Measurements from ENCODE around the gene MAML2.

MAML2 gene

GRCh38 chr11:96063886-96064285 is 279.1 kb downstream of the MAML2 start:
- CTCF ChIA-PET, result interaction anchor here (0.6 to 3.5 kb wide), 6 partner anchors 9 to 280 kb away, joined by 3 to 13 read pairs (median 4); partner anchors contain the start of gene MAML2
- 100% methylated on average over 1 of the region's 2 CpGs for WGBS (ENCODE audit: insufficient coverage)
- Histone ChIP-seq H3K27ac (ENCODE audit: insufficient read depth in 1 of 2, low read depth in 1 of 2, low read length in 2 of 2, poor library complexity in 1 of 2, severe bottlenecking in 2 of 2) (no peak overlapping the region), H3K9me3 (ENCODE audit: control extremely low read depth in 1 of 5, control insufficient read depth in 4 of 5, insufficient read depth in 2 of 5, low read depth in 1 of 5, low read length in 4 of 5) (no peaks in the 10 kb centered on the region), H3K4me1 (ENCODE audit: control extremely low read depth in 1 of 4, control insufficient read depth in 4 of 4, insufficient read depth in 4 of 4, low read length in 3 of 4) (peaks cover 0 to 9% (median 4%) of the 10 kb centered on the region in 4 experiments), H3K4me3 (ENCODE audit: control insufficient read depth in 1 of 7, extremely low read depth in 1 of 7, insufficient read depth in 4 of 7, low read depth in 2 of 7, low read length in 6 of 7) (no peak overlapping the region), H3K36me3 (ENCODE audit: control insufficient read depth in 4 of 4, insufficient read depth in 4 of 4, low read length in 3 of 4) (no peaks in the 10 kb centered on the region), H3K27me3 (replicated peaks in 2 of 5; ENCODE audit: control insufficient read depth in 4 of 5, insufficient read depth in 5 of 5, low read length in 4 of 5) (no peaks in the 10 kb centered on the region)
- POLR2A ChIA-PET, result no interaction called here
- DNase-seq, result no peak

GRCh38 chr11:96063053-96063452 is 279.9 kb downstream of the MAML2 start:
- POLR2A ChIA-PET, result no interaction called here
- H3K27ac ChIP-seq (ENCODE audit: insufficient read depth in 1 of 2, low read depth in 1 of 2, low read length in 2 of 2, poor library complexity in 1 of 2, severe bottlenecking in 2 of 2), result no peak overlapping the region
- no peak for DNase-seq
- no peak overlapping the region for H3K4me3 ChIP-seq (ENCODE audit: control insufficient read depth in 1 of 7, extremely low read depth in 1 of 7, insufficient read depth in 4 of 7, low read depth in 2 of 7, low read length in 6 of 7)
- peaks cover 0 to 9% (median 4%) of the 10 kb centered on the region in 4 experiments for H3K4me1 ChIP-seq (ENCODE audit: control extremely low read depth in 1 of 4, control insufficient read depth in 4 of 4, insufficient read depth in 4 of 4, low read length in 3 of 4)
- CTCF ChIA-PET, result interaction anchor here (0.7 to 3.5 kb wide), 4 partner anchors 8 to 280 kb away, joined by 3 to 13 read pairs (median 4); partner anchors contain the start of gene MAML2
- H3K36me3 ChIP-seq (ENCODE audit: control insufficient read depth in 4 of 4, insufficient read depth in 4 of 4, low read length in 3 of 4), result no peaks in the 10 kb centered on the region
- no peaks in the 10 kb centered on the region for H3K27me3 ChIP-seq (replicated peaks in 2 of 5; ENCODE audit: control insufficient read depth in 4 of 5, insufficient read depth in 5 of 5, low read length in 4 of 5)
- WGBS (ENCODE audit: insufficient coverage), result 96% methylated on average over 2 of the region's 2 CpGs
- no peaks in the 10 kb centered on the region for H3K9me3 ChIP-seq (ENCODE audit: control extremely low read depth in 1 of 5, control insufficient read depth in 4 of 5, insufficient read depth in 2 of 5, low read depth in 1 of 5, low read length in 4 of 5)

GRCh38 chr11:96062134-96062533 is 280.9 kb downstream of the MAML2 start:
- ChIA-PET CTCF (interaction anchor here (0.7 to 1.0 kb wide), 3 partner anchors 9 to 281 kb away, joined by 3 to 4 read pairs (median 3); partner anchors contain the start of gene MAML2), POLR2A (no interaction called here)
- Histone ChIP-seq H3K36me3 (ENCODE audit: control insufficient read depth in 4 of 4, insufficient read depth in 4 of 4, low read length in 3 of 4) (no peaks in the 10 kb centered on the region), H3K4me3 (ENCODE audit: control insufficient read depth in 1 of 7, extremely low read depth in 1 of 7, insufficient read depth in 4 of 7, low read depth in 2 of 7, low read length in 6 of 7) (no peak overlapping the region), H3K27ac (ENCODE audit: insufficient read depth in 1 of 2, low read depth in 1 of 2, low read length in 2 of 2, poor library complexity in 1 of 2, severe bottlenecking in 2 of 2) (no peak overlapping the region), H3K27me3 (replicated peaks in 2 of 5; ENCODE audit: control insufficient read depth in 4 of 5, insufficient read depth in 5 of 5, low read length in 4 of 5) (no peaks in the 10 kb centered on the region), H3K9me3 (ENCODE audit: control extremely low read depth in 1 of 5, control insufficient read depth in 4 of 5, insufficient read depth in 2 of 5, low read depth in 1 of 5, low read length in 4 of 5) (no peaks in the 10 kb centered on the region), H3K4me1 (ENCODE audit: control extremely low read depth in 1 of 4, control insufficient read depth in 4 of 4, insufficient read depth in 4 of 4, low read length in 3 of 4) (peaks cover 0 to 9% (median 4%) of the 10 kb centered on the region in 4 experiments)
- peak in 2 of 3 donors; percentile 62 to 78 for DNase-seq

GRCh38 chr11:96061730-96062129 is 281.3 kb downstream of the MAML2 start:
- Histone ChIP-seq H3K4me3 (ENCODE audit: control insufficient read depth in 1 of 7, extremely low read depth in 1 of 7, insufficient read depth in 4 of 7, low read depth in 2 of 7, low read length in 6 of 7) (no peak overlapping the region), H3K4me1 (ENCODE audit: control extremely low read depth in 1 of 4, control insufficient read depth in 4 of 4, insufficient read depth in 4 of 4, low read length in 3 of 4) (peaks cover 0 to 9% (median 4%) of the 10 kb centered on the region in 4 experiments), H3K9me3 (ENCODE audit: control extremely low read depth in 1 of 5, control insufficient read depth in 4 of 5, insufficient read depth in 2 of 5, low read depth in 1 of 5, low read length in 4 of 5) (no peaks in the 10 kb centered on the region), H3K36me3 (ENCODE audit: control insufficient read depth in 4 of 4, insufficient read depth in 4 of 4, low read length in 3 of 4) (no peaks in the 10 kb centered on the region), H3K27me3 (replicated peaks in 2 of 5; ENCODE audit: control insufficient read depth in 4 of 5, insufficient read depth in 5 of 5, low read length in 4 of 5) (no peaks in the 10 kb centered on the region), H3K27ac (ENCODE audit: insufficient read depth in 1 of 2, low read depth in 1 of 2, low read length in 2 of 2, poor library complexity in 1 of 2, severe bottlenecking in 2 of 2) (no peak overlapping the region)
- DNase-seq, result no peak
- CTCF ChIA-PET, result interaction anchor here (0.7 to 1.0 kb wide), 3 partner anchors 9 to 282 kb away, joined by 3 to 4 read pairs (median 3); partner anchors contain the start of gene MAML2
- POLR2A ChIA-PET, result no interaction called here
- WGBS (ENCODE audit: insufficient coverage), result no CpG with 5 or more reads among the region's 3 CpGs

GRCh38 chr11:96061069-96061468 is 281.9 kb downstream of the MAML2 start:
- ChIA-PET CTCF (interaction anchor here (1.6 kb wide), 1 partner anchor 282 kb away, joined by 7 read pairs; the partner anchor contains the start of gene MAML2), POLR2A (no interaction called here)
- Histone ChIP-seq H3K36me3 (ENCODE audit: control insufficient read depth in 4 of 4, insufficient read depth in 4 of 4, low read length in 3 of 4) (no peaks in the 10 kb centered on the region), H3K4me3 (ENCODE audit: control insufficient read depth in 1 of 7, extremely low read depth in 1 of 7, insufficient read depth in 4 of 7, low read depth in 2 of 7, low read length in 6 of 7) (no peak overlapping the region), H3K27me3 (replicated peaks in 2 of 5; ENCODE audit: control insufficient read depth in 4 of 5, insufficient read depth in 5 of 5, low read length in 4 of 5) (no peaks in the 10 kb centered on the region), H3K4me1 (ENCODE audit: control extremely low read depth in 1 of 4, control insufficient read depth in 4 of 4, insufficient read depth in 4 of 4, low read length in 3 of 4) (peaks cover 0 to 9% (median 4%) of the 10 kb centered on the region in 4 experiments), H3K9me3 (ENCODE audit: control extremely low read depth in 1 of 5, control insufficient read depth in 4 of 5, insufficient read depth in 2 of 5, low read depth in 1 of 5, low read length in 4 of 5) (no peaks in the 10 kb centered on the region), H3K27ac (ENCODE audit: insufficient read depth in 1 of 2, low read depth in 1 of 2, low read length in 2 of 2, poor library complexity in 1 of 2, severe bottlenecking in 2 of 2) (no peak overlapping the region)
- no peak for DNase-seq
- 100% methylated on average over 2 of the region's 2 CpGs for WGBS (ENCODE audit: insufficient coverage)

GRCh38 chr11:96057502-96057901 is 285.5 kb downstream of the MAML2 start:
- no peak overlapping the region for H3K4me3 ChIP-seq (ENCODE audit: control insufficient read depth in 1 of 7, extremely low read depth in 1 of 7, insufficient read depth in 4 of 7, low read depth in 2 of 7, low read length in 6 of 7)

GRCh38 chr11:96056576-96056975 is 286.4 kb downstream of the MAML2 start:
- CTCF ChIA-PET, result interaction anchor here (0.6 to 4.1 kb wide), 7 partner anchors 35 to 369 kb away, joined by 3 to 62 read pairs (median 7); partner anchors contain the start of gene MAML2
- Histone ChIP-seq H3K9me3 (ENCODE audit: control extremely low read depth in 1 of 5, control insufficient read depth in 4 of 5, insufficient read depth in 2 of 5, low read depth in 1 of 5, low read length in 4 of 5) (no peaks in the 10 kb centered on the region), H3K4me1 (ENCODE audit: control extremely low read depth in 1 of 4, control insufficient read depth in 4 of 4, insufficient read depth in 4 of 4, low read length in 3 of 4) (peaks cover 0 to 2% (median 0%) of the 10 kb centered on the region in 4 experiments), H3K27me3 (replicated peaks in 2 of 5; ENCODE audit: control insufficient read depth in 4 of 5, insufficient read depth in 5 of 5, low read length in 4 of 5) (no peaks in the 10 kb centered on the region), H3K4me3 (ENCODE audit: control insufficient read depth in 1 of 7, extremely low read depth in 1 of 7, insufficient read depth in 4 of 7, low read depth in 2 of 7, low read length in 6 of 7) (no peak overlapping the region), H3K27ac (ENCODE audit: insufficient read depth in 1 of 2, low read depth in 1 of 2, low read length in 2 of 2, poor library complexity in 1 of 2, severe bottlenecking in 2 of 2) (no peak overlapping the region), H3K36me3 (ENCODE audit: control insufficient read depth in 4 of 4, insufficient read depth in 4 of 4, low read length in 3 of 4) (no peaks in the 10 kb centered on the region)
- POLR2A ChIA-PET, result no interaction called here
- no peak for DNase-seq
- WGBS (ENCODE audit: insufficient coverage), result 100% methylated on average over 1 of the region's 2 CpGs

More at GRCh38 chr11:96057502-96057901, 285.5 kb downstream of the MAML2 start:
- Histone ChIP-seq H3K36me3 (ENCODE audit: control insufficient read depth in 4 of 4, insufficient read depth in 4 of 4, low read length in 3 of 4) (no peaks in the 10 kb centered on the region), H3K4me1 (ENCODE audit: control extremely low read depth in 1 of 4, control insufficient read depth in 4 of 4, insufficient read depth in 4 of 4, low read length in 3 of 4) (peaks cover 0 to 11% (median 4%) of the 10 kb centered on the region in 4 experiments), H3K27me3 (replicated peaks in 2 of 5; ENCODE audit: control insufficient read depth in 4 of 5, insufficient read depth in 5 of 5, low read length in 4 of 5) (no peaks in the 10 kb centered on the region), H3K27ac (ENCODE audit: insufficient read depth in 1 of 2, low read depth in 1 of 2, low read length in 2 of 2, poor library complexity in 1 of 2, severe bottlenecking in 2 of 2) (no peak overlapping the region), H3K9me3 (ENCODE audit: control extremely low read depth in 1 of 5, control insufficient read depth in 4 of 5, insufficient read depth in 2 of 5, low read depth in 1 of 5, low read length in 4 of 5) (no peaks in the 10 kb centered on the region)
- 100% methylated on average over 2 of the region's 2 CpGs for WGBS (ENCODE audit: insufficient coverage)
- no peak for DNase-seq
- CTCF ChIA-PET, result interaction anchor here (1.0 to 4.1 kb wide), 2 partner anchors 77 to 286 kb away, joined by 3 to 62 read pairs; partner anchors contain the start of gene MAML2
- POLR2A ChIA-PET, result no interaction called here
